A549 (cell line): ENCODE measurements around the gene FBRSL1. TPM values are rescaled to one million over a fixed set of nuclear protein-coding genes. Genes with fewer than 3 reads are reported as not detected.

Source experiments
- ATAC-seq, 2 experiments: fragments of 200-7000 bp in 1 of 2; fragments of >200 bp in 1 of 2; cut with Nextera tagmentation in 1 of 2; cut with Tn5 transposase in 1 of 2; 3 replicates each; pipeline versions ENCODE4 v1.8.0 to v1.9.1; 2018 to 2020; ENCODE audit warnings: mild to moderate bottlenecking in 1 of 2, moderate library complexity in 1 of 2
- CTCF ChIA-PET: fragments of 300-600 bp; sonication (Branson Sonifier 250); formaldehyde crosslinking; extraction: SDS; loops from one replicate; lab custom pipeline; 2021; ENCODE audit warnings: antibody characterized with exemption, inconsistent platforms; lab: Yijun Ruan, JAX
- POLR2A ChIA-PET: fragments of 350-600 bp; formaldehyde crosslinking; extraction: SDS; loops from one replicate; lab custom pipeline; 2021; ENCODE audit warnings: antibody characterized with exemption, inconsistent platforms; lab: Yijun Ruan, JAX
- DNase-seq, 2 experiments: peaks; one replicate each; pipeline versions ENCODE4 v3.0.0 to v3.0.0-alpha.2; 2011 to 2016; ENCODE audit warnings: low read depth in 1 of 2, low spot score in 1 of 2
- FAIRE-seq: peaks from 2 replicates; lab custom pipeline; 2011; peaks lifted over from hg19 to GRCh38; lab: Jason Lieb, UNC
- H3K27ac ChIP-seq, 2 experiments: fragments of >200 bp; sonication (Bioruptor Twin); formaldehyde crosslinking; 3 replicates each; pipeline ENCODE4 v1.5.1; 2016 to 2017
- H3K4me1 ChIP-seq: fragments of >200 bp; sonication (Bioruptor Twin); formaldehyde crosslinking; 3 replicates; pipeline ENCODE4 v1.6.1; 2016
- H3K4me2 ChIP-seq: fragments of >200 bp; sonication (Bioruptor Twin); formaldehyde crosslinking; 3 replicates; pipeline ENCODE4 v1.6.1; 2016
- H3K4me3 ChIP-seq: fragments of >200 bp; sonication (Bioruptor Twin); formaldehyde crosslinking; 3 replicates; pipeline ENCODE4 v1.5.1; 2016
- H3K9me3 ChIP-seq: fragments of >200 bp; sonication (Bioruptor Twin); formaldehyde crosslinking; 3 replicates; pipeline ENCODE4 v1.6.1; 2016
- BHLHE40 ChIP-seq: IDR thresholded peaks from 2 replicates; pipeline ENCODE4 v1.6.1; 2012; ENCODE audit warnings: low read depth, low read length, inconsistent platforms
- CHD2 ChIP-seq: fragments of 150-350 bp; IDR thresholded peaks from 2 replicates; pipeline ENCODE4 v1.6.1; 2014; ENCODE audit warnings: low read length; ENCODE audit not compliant: partially characterized antibody
- EHMT2 ChIP-seq: fragments of 200-600 bp; sonication (generic); IDR thresholded peaks from 2 replicates; pipeline ENCODE4 v1.6.1; 2016; ENCODE audit warnings: antibody characterized with exemption, low read depth, mild to moderate bottlenecking, moderate library complexity
- FOSB ChIP-seq: fragments of 250-450 bp; sonication (Bioruptor Pico); IDR thresholded peaks from 2 replicates; pipeline ENCODE4 v1.5.0; 2020; ENCODE audit warnings: mild to moderate bottlenecking, moderate library complexity
- FOSL2 ChIP-seq, 2 experiments: fragments of 450-650 bp in 1 of 2; fragments of >200 bp in 1 of 2; sonication (Bioruptor Twin) in 1 of 2; formaldehyde crosslinking; IDR thresholded peaks; 2 replicates each; pipeline versions ENCODE4 v1.5.0 to v1.6.1; 2016 to 2020; ENCODE audit warnings: mild to moderate bottlenecking in 1 of 2, moderate library complexity in 1 of 2
- GATA3 ChIP-seq: IDR thresholded peaks from 2 replicates; pipeline ENCODE4 v1.6.1; 2012; ENCODE audit warnings: borderline replicate concordance
- HDAC2 ChIP-seq: fragments of 200-600 bp; sonication (generic); IDR thresholded peaks from 2 replicates; pipeline ENCODE4 v1.6.1; 2016
- HEYL ChIP-seq: fragments of 250-450 bp; sonication (Bioruptor Pico); IDR thresholded peaks from 2 replicates; pipeline ENCODE4 v1.8.0; 2021; ENCODE audit warnings: mild to moderate bottlenecking, moderate library complexity
- HOXA7 ChIP-seq: fragments of 250-450 bp; sonication (Bioruptor Pico); IDR thresholded peaks from 2 replicates; pipeline ENCODE4 v1.5.0; 2020; ENCODE audit warnings: mild to moderate bottlenecking, moderate library complexity
- HOXB5 ChIP-seq: fragments of 250-450 bp; sonication (Bioruptor Pico); IDR thresholded peaks from 2 replicates; pipeline ENCODE4 v1.5.0; 2020; ENCODE audit warnings: mild to moderate bottlenecking, moderate library complexity
- JUN ChIP-seq, 2 experiments: fragments of >200 bp; sonication (Bioruptor Twin); formaldehyde crosslinking; IDR thresholded peaks; 2 replicates in 1 of 2; 3 replicates in 1 of 2; pipeline ENCODE4 v1.6.1; 2016 to 2017
- KDM1A ChIP-seq: fragments of 200-600 bp; sonication (generic); IDR thresholded peaks from 2 replicates; pipeline ENCODE4 v1.6.1; 2016; ENCODE audit warnings: low read depth, mild to moderate bottlenecking
- KDM5A ChIP-seq: fragments of 200-600 bp; sonication (generic); IDR thresholded peaks from 2 replicates; pipeline ENCODE4 v1.6.1; 2016; ENCODE audit warnings: antibody characterized with exemption, mild to moderate bottlenecking
- PBX3 ChIP-seq: IDR thresholded peaks from 2 replicates; pipeline ENCODE4 v1.6.1; 2012
- POLR2A ChIP-seq: IDR thresholded peaks from 2 replicates; pipeline ENCODE4 v1.6.1; 2012; ENCODE audit warnings: mild to moderate bottlenecking, low read length
- POLR2AphosphoS2 ChIP-seq: conservative IDR thresholded peaks from 2 replicates; pipeline ENCODE4 v1.6.1; 2012; ENCODE audit warnings: low read length, improper control_type of control experiment, inconsistent platforms
- RARB ChIP-seq: fragments of 250-450 bp; sonication (Bioruptor Pico); IDR thresholded peaks from 2 replicates; pipeline ENCODE4 v1.8.0; 2021; ENCODE audit warnings: mild to moderate bottlenecking, moderate library complexity
- RCOR1 ChIP-seq: fragments of 150-350 bp; IDR thresholded peaks from 2 replicates; pipeline ENCODE4 v1.6.1; 2014; ENCODE audit warnings: antibody characterized with exemption, low read length, low read depth
- RFX5 ChIP-seq: fragments of 450-650 bp; IDR thresholded peaks from 2 replicates; pipeline ENCODE4 v1.7.1; 2014; ENCODE audit warnings: antibody characterized with exemption, mild to moderate bottlenecking, moderate library complexity
- SREBF2 ChIP-seq: fragments of 450-650 bp; IDR thresholded peaks from 2 replicates; pipeline ENCODE4 v1.6.1; 2014; ENCODE audit warnings: mild to moderate bottlenecking, moderate library complexity
- TFCP2L1 ChIP-seq: fragments of 250-450 bp; sonication (Bioruptor Pico); IDR thresholded peaks from 2 replicates; pipeline ENCODE4 v1.5.0; 2021; ENCODE audit warnings: mild to moderate bottlenecking
- USF2 ChIP-seq: fragments of 450-650 bp; IDR thresholded peaks from 2 replicates; pipeline ENCODE4 v1.6.1; 2014; ENCODE audit warnings: antibody characterized with exemption
- ZC3H11A ChIP-seq: fragments of 450-650 bp; IDR thresholded peaks from 2 replicates; pipeline ENCODE4 v1.6.1; 2014; ENCODE audit warnings: antibody characterized with exemption, mild to moderate bottlenecking
- ZFP36 ChIP-seq: fragments of 450-650 bp; IDR thresholded peaks from 2 replicates; pipeline ENCODE4 v1.6.1; 2014; ENCODE audit warnings: borderline replicate concordance; ENCODE audit not compliant: partially characterized antibody
- WGBS: methylation state at CpG from one replicate; pipeline ENCODE4 v1.1.6; 2017; ENCODE audit errors: missing lambda C conversion rate; 5-methylcytosine and 5-hydroxymethylcytosine counted together
- polyA plus RNA-seq, 4 experiments: library from polyadenylated mRNA; depleted of rRNA in 3 of 4; stranded (reverse); fragments of >200 nt; fragmentation: RNase III in 1 of 4; extraction: RNeasy Plus Mini Kit Qiagen cat#74134 plus additional on column Dnase treatment in 1 of 4; gene quantifications; 2 replicates in 3 of 4; 3 replicates in 1 of 4; pipeline ENCODE4 v1.2.3, GENCODE V29; 2011 to 2017

FBRSL1 gene
- polyA plus RNA-seq, 2 of the 4 experiments (the other 2 are of a cell fraction): 3.0 to 32.8 TPM

GRCh38 chr12:132544498-132544897 lies 54.5 kb downstream of the FBRSL1 start:
- no peaks in the 10 kb centered on the region for H3K4me1 ChIP-seq
- ChIA-PET CTCF (interaction anchor here (0.9 to 1.1 kb wide), 2 partner anchors 9 to 16 kb away, joined by 3 to 4 read pairs; no protein-coding TSS in a partner anchor), POLR2A (no interaction called here)
- no peak for DNase-seq
- no peak overlapping the region for H3K4me2 ChIP-seq
- no peak overlapping the region for H3K4me3 ChIP-seq
- no peak overlapping the region for H3K27ac ChIP-seq
- ATAC-seq: no peak
- TF ChIP-seq POLR2A (no peak), RFX5 (no peak)
- FAIRE-seq: no peak
- WGBS: 93% methylated on average over 11 of the region's 11 CpGs
- no peaks in the 10 kb centered on the region for H3K9me3 ChIP-seq

GRCh38 chr12:132545164-132545953 lies 55.4 kb downstream of the FBRSL1 start:
- WGBS: 88% methylated on average over 24 of the region's 26 CpGs
- no peak overlapping the region for H3K4me3 ChIP-seq

GRCh38 chr12:132545955-132546354 lies 56.0 kb downstream of the FBRSL1 start:
- H3K9me3 ChIP-seq: no peaks in the 10 kb centered on the region
- no peak for TF ChIP-seq FOSL2 (IDR thresholded peaks at IDR 0.05)
- no peak for TF ChIP-seq FOSL2 (CRISPR knock-in tag; IDR thresholded peaks at IDR 0.05)
- TF ChIP-seq TFCP2L1 (CRISPR knock-in tag): no peak
- no peak for TF ChIP-seq HOXA7 (CRISPR knock-in tag)
- no peak for TF ChIP-seq GATA3
- TF ChIP-seq BHLHE40: no peak
- TF ChIP-seq CHD2: no peak
- no peak for TF ChIP-seq RARB
- no peak for TF ChIP-seq POLR2A
- no peak for TF ChIP-seq ZFP36
- TF ChIP-seq JUN (IDR thresholded peaks at IDR 0.05): no peak
- TF ChIP-seq KDM1A: no peak
- TF ChIP-seq FOSB (CRISPR knock-in tag): no peak
- TF ChIP-seq POLR2AphosphoS2: no peak
- TF ChIP-seq HOXB5 (CRISPR knock-in tag): no peak
- no peak for TF ChIP-seq RCOR1
- no peak for TF ChIP-seq ZC3H11A
- no peak for TF ChIP-seq HEYL
- TF ChIP-seq EHMT2: no peak
- no peak for TF ChIP-seq USF2
- no peak for TF ChIP-seq SREBF2
- ATAC-seq: no peak
- FAIRE-seq: no peak
- no peak overlapping the region for H3K4me2 ChIP-seq
- 86% methylated on average over 9 of the region's 13 CpGs for WGBS
- no peaks in the 10 kb centered on the region for H3K4me1 ChIP-seq
- POLR2A ChIA-PET: no interaction called here
- H3K27ac ChIP-seq: no peak overlapping the region
- DNase-seq: no peak
- H3K4me3 ChIP-seq: no peak overlapping the region
- CTCF ChIA-PET: interaction anchor here (1.2 kb wide), 1 partner anchor 130 kb away, joined by 3 read pairs; no protein-coding TSS in a partner anchor

More at GRCh38 chr12:132545164-132545953, 55.4 kb downstream of the FBRSL1 start:
- POLR2A ChIA-PET: no interaction called here
- H3K4me1 ChIP-seq: no peaks in the 10 kb centered on the region
- ATAC-seq: no peak
- TF ChIP-seq PBX3 (no peak), HOXA7 (CRISPR knock-in tag) (no peak), KDM5A (no peak), POLR2AphosphoS2 (no peak), HDAC2 (no peak)
- no peaks in the 10 kb centered on the region for H3K9me3 ChIP-seq
- CTCF ChIA-PET: interaction anchor here (0.9 to 1.2 kb wide), 2 partner anchors 10 to 130 kb away, joined by 3 read pairs; no protein-coding TSS in a partner anchor
- H3K27ac ChIP-seq: no peak overlapping the region
- no peak for DNase-seq
- FAIRE-seq: no peak
- no peak overlapping the region for H3K4me2 ChIP-seq
